Measurements from ENCODE around the gene MRPL52. TPM values are rescaled to one million over a fixed set of nuclear protein-coding genes. Genes with fewer than 3 reads are reported as not detected.

Gene MRPL52
- total RNA-seq, 1 experiment from 2014 or later = 65.2 TPM

Small RNA genes within 50 kb of the gene (small RNA-seq; reads per million reads assigned to genes)
- gene RF00019 = 0 reads per million in 2 experiments

Other genes starting within 250 kb of the MRPL52 start
- gene DAD1, start 240.7 kb upstream of the MRPL52 start, total RNA-seq (2014; rRNA removed; shearing (Covaris generic)) = 479 and 529 TPM in 2 replicates
- 7.7 and 9.1 TPM in 2 replicates for gene ABHD4, start 231.6 kb upstream of the MRPL52 start, total RNA-seq (2014; rRNA removed; shearing (Covaris generic))
- not detected in 2 replicates for gene OR6J1, start 185.5 kb upstream of the MRPL52 start, total RNA-seq (2014; rRNA removed; shearing (Covaris generic))
- 232 and 242 TPM in 2 replicates for gene OXA1L, start 63.2 kb upstream of the MRPL52 start, total RNA-seq (2014; rRNA removed; shearing (Covaris generic))
- 0.82 and 1.5 TPM in 2 replicates for gene SLC7A7, start 14.5 kb upstream of the MRPL52 start, total RNA-seq (2014; rRNA removed; shearing (Covaris generic))
- 138 and 143 TPM in 2 replicates for gene MMP14, start 6.7 kb downstream of the MRPL52 start, total RNA-seq (2014; rRNA removed; shearing (Covaris generic))
- gene LRP10, start 41.9 kb downstream of the MRPL52 start, total RNA-seq (2014; rRNA removed; shearing (Covaris generic)) = 31.6 and 31.9 TPM in 2 replicates
- gene REM2, start 53.3 kb downstream of the MRPL52 start, total RNA-seq (2014; rRNA removed; shearing (Covaris generic)) = not detected in 2 replicates
- 62.7 and 63.2 TPM in 2 replicates for gene RBM23, start 89.3 kb downstream of the MRPL52 start, total RNA-seq (2014; rRNA removed; shearing (Covaris generic))
- 62.8 and 66.6 TPM in 2 replicates for gene PRMT5, start 99.5 kb downstream of the MRPL52 start, total RNA-seq (2014; rRNA removed; shearing (Covaris generic))
- gene HAUS4, start 127.2 kb downstream of the MRPL52 start, total RNA-seq (2014; rRNA removed; shearing (Covaris generic)) = 32.5 and 34.2 TPM in 2 replicates
- 8.5 and 9.5 TPM in 2 replicates for gene AJUBA, start 152.7 kb downstream of the MRPL52 start, total RNA-seq (2014; rRNA removed; shearing (Covaris generic))
- gene C14orf93, start 180.3 kb downstream of the MRPL52 start, total RNA-seq (2014; rRNA removed; shearing (Covaris generic)) = 8.2 and 11.6 TPM in 2 replicates
- 162 and 165 TPM in 2 replicates for gene PSMB5, start 205.0 kb downstream of the MRPL52 start, total RNA-seq (2014; rRNA removed; shearing (Covaris generic))
- gene PSMB11, start 212.3 kb downstream of the MRPL52 start, total RNA-seq (2014; rRNA removed; shearing (Covaris generic)) = not detected in 2 replicates
- gene CDH24, start 227.6 kb downstream of the MRPL52 start, total RNA-seq (2014; rRNA removed; shearing (Covaris generic)) = 0.96 and 1.1 TPM in 2 replicates